Dendritic cell treated with granulocyte-macrophage colony-stimulating factor and Interleukin-4, amounts not matched to agents 40 ng/mL and 50 ng/mL, for 4 days (primary cell): ENCODE measurements around the gene RBM23.
"Not testable (repeated sequence)": the region's sequence is repeated elsewhere in the genome, so short reads cannot be mapped to it uniquely, and the experiment has no call there.

ENCODE experiments used
- H3K27ac Mint-ChIP-seq: one replicate; pipeline ENCODE4 v1.8.0; 2022; ENCODE audit warnings: mild to moderate bottlenecking, mixed read lengths
- H3K27me3 Mint-ChIP-seq: one replicate; pipeline ENCODE4 v1.8.0; 2022; ENCODE audit warnings: mild to moderate bottlenecking, mixed read lengths
- H3K36me3 Mint-ChIP-seq: one replicate; pipeline ENCODE4 v1.8.0; 2022; ENCODE audit warnings: low read depth, mixed read lengths
- H3K4me1 Mint-ChIP-seq: one replicate; pipeline ENCODE4 v1.8.0; 2022; ENCODE audit warnings: low read depth, mixed read lengths
- H3K4me3 Mint-ChIP-seq: one replicate; pipeline ENCODE4 v1.8.0; 2022; ENCODE audit warnings: mild to moderate bottlenecking, moderate library complexity, mixed read lengths
- H3K9me3 Mint-ChIP-seq: one replicate; pipeline ENCODE4 v1.8.0; 2022; ENCODE audit warnings: mixed read lengths
- intact Hi-C: fragments of 100-400 bp; cut with micrococcal nuclease; formaldehyde crosslinking; loops from one replicate; pipeline ENCODE4 v1.15.0; 2022

Gene RBM23

GRCh38 chr14:22854963-22855724 is 63.8 kb downstream of the RBM23 start:
- intact Hi-C loops: no loop called here
- Mint-ChIP-seq H3K27ac (no peak overlapping the region), H3K4me1 (peaks cover 33% of the 10 kb centered on the region), H3K9me3 (no peaks in the 10 kb centered on the region), H3K27me3 (peaks cover 19% of the 10 kb centered on the region), H3K36me3 (no peaks in the 10 kb centered on the region), H3K4me3 (no peak overlapping the region)

- H3K9me3 Mint-ChIP-seq, H3K36me3 Mint-ChIP-seq, intact Hi-C loops, H3K27ac Mint-ChIP-seq, H3K4me3 Mint-ChIP-seq: not testable (repeated sequence)
- Mint-ChIP-seq H3K27me3 (peaks cover 14% of the 10 kb centered on the region), H3K4me1 (peaks cover 41% of the 10 kb centered on the region)
Measured at GRCh38 chr14:22854296-22854695, 64.7 kb downstream of the RBM23 start.

- Mint-ChIP-seq H3K4me3 (peak overlapping the region; percentile 69), H3K4me1 (peaks cover 53% of the 10 kb centered on the region), H3K27me3 (peaks cover 10% of the 10 kb centered on the region), H3K27ac (peak overlapping the region; percentile 74), H3K36me3 (no peaks in the 10 kb centered on the region), H3K9me3 (no peaks in the 10 kb centered on the region)
- intact Hi-C loops: loop anchor here (1.0 kb wide), 4 partner anchors 30 to 283 kb away; no protein-coding TSS in a partner anchor
Measured at GRCh38 chr14:22852940-22853767, 65.8 kb downstream of the RBM23 start.

- H3K4me3 Mint-ChIP-seq: no peak overlapping the region
- peak overlapping the region; percentile 74 for H3K27ac Mint-ChIP-seq
- peaks cover 4% of the 10 kb centered on the region for H3K27me3 Mint-ChIP-seq
Measured at GRCh38 chr14:22852599-22852939, 66.4 kb downstream of the RBM23 start.

GRCh38 chr14:22852178-22852577 is 66.8 kb downstream of the RBM23 start:
- intact Hi-C loops, H3K27ac Mint-ChIP-seq, H3K9me3 Mint-ChIP-seq, H3K4me3 Mint-ChIP-seq, H3K27me3 Mint-ChIP-seq, H3K36me3 Mint-ChIP-seq: not testable (repeated sequence)
- H3K4me1 Mint-ChIP-seq: peaks cover 62% of the 10 kb centered on the region

More at GRCh38 chr14:22852599-22852939, 66.4 kb downstream of the RBM23 start:
- no peaks in the 10 kb centered on the region for H3K9me3 Mint-ChIP-seq
- no peaks in the 10 kb centered on the region for H3K36me3 Mint-ChIP-seq
- H3K4me1 Mint-ChIP-seq: peaks cover 58% of the 10 kb centered on the region
- intact Hi-C loops: no loop called here

GRCh38 chr14:22850944-22851764 is 67.8 kb downstream of the RBM23 start:
- H3K4me3 Mint-ChIP-seq: no peak overlapping the region
- H3K9me3 Mint-ChIP-seq: no peaks in the 10 kb centered on the region
- peaks cover 10% of the 10 kb centered on the region for H3K36me3 Mint-ChIP-seq
- H3K4me1 Mint-ChIP-seq: peaks cover 69% of the 10 kb centered on the region
- H3K27me3 Mint-ChIP-seq: peaks cover 2% of the 10 kb centered on the region
- H3K27ac Mint-ChIP-seq: peak overlapping the region; percentile 89
- intact Hi-C loops: no loop called here

GRCh38 chr14:22849212-22849819 is 69.6 kb downstream of the RBM23 start:
- Mint-ChIP-seq H3K4me1 (peaks cover 85% of the 10 kb centered on the region), H3K9me3 (no peaks in the 10 kb centered on the region), H3K27me3 (no peaks in the 10 kb centered on the region), H3K36me3 (peaks cover 29% of the 10 kb centered on the region), H3K4me3 (no peak overlapping the region), H3K27ac (peak overlapping the region; percentile 89)
- intact Hi-C loops: no loop called here

GRCh38 chr14:22848351-22849164 is 70.4 kb downstream of the RBM23 start:
- intact Hi-C loops: no loop called here
- peak overlapping the region; percentile 53 for H3K4me3 Mint-ChIP-seq
- peaks cover 93% of the 10 kb centered on the region for H3K4me1 Mint-ChIP-seq
- H3K27ac Mint-ChIP-seq: peak overlapping the region; percentile 89
- H3K36me3 Mint-ChIP-seq: peaks cover 36% of the 10 kb centered on the region
- H3K9me3 Mint-ChIP-seq: no peaks in the 10 kb centered on the region
- no peaks in the 10 kb centered on the region for H3K27me3 Mint-ChIP-seq

- peak overlapping the region; percentile 89 for H3K27ac Mint-ChIP-seq
- H3K4me1 Mint-ChIP-seq: peaks cover 94% of the 10 kb centered on the region
- H3K4me3 Mint-ChIP-seq: peak overlapping the region; percentile 53
- H3K27me3 Mint-ChIP-seq: no peaks in the 10 kb centered on the region
- H3K9me3 Mint-ChIP-seq: no peaks in the 10 kb centered on the region
- peaks cover 44% of the 10 kb centered on the region for H3K36me3 Mint-ChIP-seq
- intact Hi-C loops: no loop called here
Measured at GRCh38 chr14:22847661-22848341, 71.1 kb downstream of the RBM23 start.

GRCh38 chr14:22846811-22847307 is 72.1 kb downstream of the RBM23 start:
- peak overlapping the region; percentile 89 for H3K27ac Mint-ChIP-seq
- H3K4me3 Mint-ChIP-seq: peak overlapping the region; percentile 60
- H3K4me1 Mint-ChIP-seq: peaks cover 100% of the 10 kb centered on the region
- H3K27me3 Mint-ChIP-seq: no peaks in the 10 kb centered on the region
- intact Hi-C loops: no loop called here
- peaks cover 53% of the 10 kb centered on the region for H3K36me3 Mint-ChIP-seq
- no peaks in the 10 kb centered on the region for H3K9me3 Mint-ChIP-seq

- H3K27ac Mint-ChIP-seq: peak overlapping the region; percentile 89
- H3K36me3 Mint-ChIP-seq: peaks cover 62% of the 10 kb centered on the region
- H3K4me3 Mint-ChIP-seq: no peak overlapping the region
- intact Hi-C loops: no loop called here
- H3K9me3 Mint-ChIP-seq: no peaks in the 10 kb centered on the region
- H3K4me1 Mint-ChIP-seq: peaks cover 98% of the 10 kb centered on the region
- no peaks in the 10 kb centered on the region for H3K27me3 Mint-ChIP-seq
Measured at GRCh38 chr14:22845821-22846625, 72.9 kb downstream of the RBM23 start.

- H3K9me3 Mint-ChIP-seq: no peaks in the 10 kb centered on the region
- H3K36me3 Mint-ChIP-seq: peaks cover 71% of the 10 kb centered on the region
- no peaks in the 10 kb centered on the region for H3K27me3 Mint-ChIP-seq
- H3K4me1 Mint-ChIP-seq: peaks cover 97% of the 10 kb centered on the region
- intact Hi-C loops: no loop called here
- no peak overlapping the region for H3K4me3 Mint-ChIP-seq
- H3K27ac Mint-ChIP-seq: peak overlapping the region; percentile 89
Measured at GRCh38 chr14:22845103-22845394, 73.9 kb downstream of the RBM23 start.
